ENCODE measurements around the gene DHDH.
"Not testable (repeated sequence)": the region's sequence is repeated elsewhere in the genome, so short reads cannot be mapped to it uniquely, and the experiment has no call there.

Gene DHDH

DNA sequence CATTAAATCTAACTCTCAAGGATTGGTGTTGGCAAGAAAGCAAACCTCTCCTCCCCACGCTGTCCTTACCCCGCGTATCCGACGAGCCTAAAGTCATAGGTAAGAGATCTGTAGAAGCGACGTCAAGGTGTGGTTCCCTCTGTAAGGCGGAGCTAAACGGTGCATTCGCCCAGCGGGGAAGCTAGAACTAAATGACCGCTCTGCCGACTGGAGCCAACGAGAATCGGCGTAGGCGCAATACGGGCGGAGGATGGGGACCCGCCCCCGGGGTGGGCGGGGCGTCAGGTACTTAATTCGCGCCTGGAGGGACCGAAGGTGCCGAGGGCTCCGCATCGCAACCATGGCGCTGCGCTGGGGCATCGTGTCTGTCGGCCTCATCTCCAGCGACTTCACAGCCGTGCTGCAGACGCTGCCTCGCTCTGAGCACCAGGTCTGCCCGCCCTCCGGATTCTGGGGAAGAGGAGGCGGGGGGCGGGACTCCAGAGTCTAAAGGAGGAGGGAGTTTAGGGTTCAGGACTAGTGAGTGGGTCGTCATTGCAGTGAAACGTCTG, at the start of gene DHDH:
Gene DHDH, plus strand, starts transcription at position 318 of the 551 bp plus-strand sequence. Its CDS starts 23 bp downstream, at position 341.
- peak; percentile 69 for DNase-seq

DNA sequence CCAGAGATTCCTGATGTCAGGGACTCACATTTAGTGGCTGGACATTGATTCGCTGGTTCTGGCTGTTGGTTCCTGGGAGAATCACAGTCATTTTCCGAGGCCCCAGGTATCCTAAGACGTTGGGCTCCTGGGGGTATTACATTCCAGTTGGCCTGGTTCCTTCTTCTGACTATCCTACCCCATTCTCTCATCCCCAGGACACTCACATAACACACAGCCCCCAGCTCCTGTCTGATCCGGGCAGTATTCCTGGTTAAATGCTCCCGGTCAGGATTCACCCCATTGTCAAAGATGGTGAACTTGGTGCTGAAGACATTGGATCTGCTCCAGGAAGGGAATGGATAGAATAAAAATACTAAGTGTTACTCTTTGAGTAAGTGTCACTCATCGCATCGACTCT, 49.8 kb upstream of the DHDH start:
- DNase-seq = no peak

DNA sequence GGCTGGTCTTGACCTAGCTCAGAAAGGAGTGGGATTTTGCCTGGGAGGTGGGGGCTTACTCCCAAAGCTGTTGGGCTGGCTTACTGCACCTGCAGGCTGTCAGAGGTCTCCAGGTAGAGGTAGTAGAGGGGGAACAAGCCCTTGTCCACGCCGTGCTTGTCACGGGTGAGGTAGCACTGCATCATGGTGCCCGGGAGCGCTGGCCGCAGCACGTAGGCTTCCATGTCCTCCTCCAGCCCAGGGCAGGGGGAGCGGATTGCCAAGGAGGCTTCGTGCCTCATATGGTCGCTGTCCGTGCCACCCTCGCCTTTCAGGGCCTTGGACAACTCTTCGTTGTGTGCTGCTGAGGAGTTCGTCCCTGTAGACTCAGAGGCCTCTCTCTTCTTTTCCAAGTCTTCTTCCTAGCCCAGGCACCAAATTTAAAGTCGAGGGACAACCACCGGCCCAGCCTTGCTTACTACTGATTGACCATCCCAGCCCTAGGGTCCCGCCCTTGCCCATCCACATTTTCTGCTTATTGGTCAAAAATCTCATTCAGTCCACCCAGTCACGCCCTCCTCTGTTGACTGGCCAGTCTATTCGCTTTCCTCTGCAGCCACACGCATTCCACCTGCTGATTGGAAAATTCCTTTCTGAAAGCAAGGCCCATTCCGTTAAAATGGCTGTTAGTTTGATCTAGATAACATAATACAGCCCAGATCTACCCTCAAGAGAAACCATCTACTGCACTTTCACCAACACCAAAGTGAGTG, 45.5 kb upstream of the DHDH start:
- DNase-seq = no peak

DNA sequence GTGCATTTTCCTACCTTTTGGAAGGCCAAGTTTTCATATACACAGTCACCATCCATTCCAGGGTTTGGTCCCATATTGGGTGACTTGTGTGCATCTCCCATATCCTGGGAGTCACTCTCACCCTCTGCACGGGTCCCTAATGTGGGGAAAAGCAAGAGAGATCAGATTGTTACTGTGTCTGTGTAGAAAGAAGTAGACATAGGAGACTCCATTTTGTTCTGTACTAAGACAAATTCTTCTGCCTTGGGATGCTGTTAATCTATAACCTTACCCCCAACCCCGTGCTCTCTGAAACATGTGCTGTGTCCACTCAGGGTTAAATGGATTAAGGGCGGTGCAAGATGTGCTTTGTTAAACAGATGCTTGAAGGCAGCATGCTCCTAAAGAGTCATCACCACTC, 44.0 kb upstream of the DHDH start:
- DNase-seq = not testable (repeated sequence)

DNA sequence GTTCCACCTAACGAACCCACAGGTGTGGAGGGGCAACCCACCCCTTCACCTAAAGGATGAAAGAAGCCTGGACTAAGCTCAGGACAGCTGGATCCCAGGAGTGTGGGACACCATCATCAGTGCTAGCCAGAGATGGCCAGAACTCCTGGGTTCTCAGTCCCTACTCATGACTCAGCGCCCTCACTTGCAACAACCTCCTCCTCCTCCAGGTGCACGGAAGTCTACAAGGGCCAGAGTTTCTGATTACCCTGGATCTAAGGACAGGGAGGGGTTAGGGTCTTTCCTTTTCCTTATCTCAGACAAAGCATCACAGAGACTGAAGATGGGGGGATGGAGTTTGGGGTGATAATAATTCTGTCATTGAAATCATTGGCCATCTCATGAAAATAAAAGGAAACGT, 42.9 kb upstream of the DHDH start:
- no peak for DNase-seq

DNA sequence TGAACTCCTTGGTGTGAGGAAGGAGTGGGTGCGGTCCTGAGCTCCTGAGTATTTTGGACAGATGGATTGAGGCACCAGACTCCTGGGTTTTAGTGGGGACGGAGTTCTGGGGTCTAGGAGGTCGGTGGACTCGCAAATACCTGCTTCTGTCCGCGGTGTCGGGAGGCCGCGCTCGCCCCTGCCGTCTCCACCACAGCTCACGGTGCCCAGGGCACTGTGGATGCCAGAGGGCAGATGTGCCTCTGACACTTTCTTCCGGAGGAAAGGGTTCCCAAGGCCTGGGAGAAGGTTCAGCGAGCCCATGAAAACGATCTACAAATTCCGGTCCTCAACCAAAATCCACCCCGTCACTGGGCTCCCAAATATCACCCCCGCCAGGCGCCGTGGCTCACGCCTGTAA, 38.3 kb upstream of the DHDH start:
- DNase-seq = no peak

DNA sequence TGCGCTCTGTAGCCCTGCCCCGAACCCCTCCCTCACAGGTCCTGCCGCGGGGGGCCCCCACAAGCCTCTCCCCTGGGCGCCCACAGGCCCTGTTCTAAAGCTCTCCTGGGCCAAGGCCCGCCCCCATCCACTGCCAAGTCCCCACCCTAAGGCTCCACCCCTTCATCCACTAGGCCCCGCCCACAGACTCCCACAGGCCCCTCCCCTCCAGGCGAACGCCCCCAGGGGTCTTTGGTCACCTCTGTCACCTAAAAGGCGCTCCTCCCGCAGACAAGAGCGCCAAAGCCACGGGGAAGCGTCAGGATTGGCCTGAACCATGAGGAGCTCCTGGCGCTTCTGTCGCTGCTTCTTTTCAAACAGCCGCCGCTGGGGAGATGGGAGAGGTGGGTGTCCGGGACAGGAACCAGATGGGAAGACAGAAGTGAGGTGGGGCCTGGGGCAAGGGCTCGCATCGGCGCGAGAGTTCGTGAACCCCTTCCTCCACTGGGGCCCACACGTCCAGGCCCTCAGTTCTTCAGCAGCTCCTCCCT, 37.2 kb upstream of the DHDH start:
- DNase-seq = no peak

DNA sequence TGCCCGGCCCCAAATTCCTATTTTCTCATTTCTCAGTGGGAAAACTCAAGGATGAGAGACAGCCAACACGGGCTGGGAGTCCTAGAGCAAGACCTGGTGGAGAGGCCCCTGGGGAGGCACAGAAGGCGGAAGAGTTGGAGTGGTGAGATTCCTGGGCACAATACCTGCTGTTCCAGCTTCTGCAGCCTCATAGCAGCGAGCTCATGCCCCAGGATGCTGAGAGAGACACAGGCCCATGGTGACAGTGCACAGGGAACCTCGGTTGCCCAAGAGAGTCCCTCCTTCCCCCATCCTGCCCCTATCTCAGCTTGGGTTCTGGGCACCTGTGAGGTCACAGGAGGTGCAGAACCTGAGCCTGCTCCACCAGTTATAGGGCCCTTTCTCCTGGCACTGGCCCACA, 36.3 kb upstream of the DHDH start:
- no peak for DNase-seq

DNA sequence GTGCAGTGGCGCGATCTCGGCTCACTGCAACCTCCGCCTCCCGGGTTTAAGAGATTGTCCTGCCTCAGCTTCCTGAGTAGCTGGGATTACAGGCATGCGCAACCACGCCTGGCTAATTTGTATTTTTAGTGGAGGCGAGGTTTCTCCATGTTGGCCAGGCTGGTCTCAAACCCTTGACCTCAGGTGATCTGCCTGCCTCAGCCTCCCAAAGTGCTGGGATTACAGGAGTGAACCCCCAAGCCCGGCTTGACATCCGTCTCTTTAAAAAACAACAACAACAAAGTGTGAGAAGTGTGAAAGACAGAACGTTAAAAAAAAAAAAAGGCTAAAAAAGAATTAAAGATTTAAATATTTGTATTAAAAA, 34.1 kb upstream of the DHDH start:
- not testable (repeated sequence) for DNase-seq

DNA sequence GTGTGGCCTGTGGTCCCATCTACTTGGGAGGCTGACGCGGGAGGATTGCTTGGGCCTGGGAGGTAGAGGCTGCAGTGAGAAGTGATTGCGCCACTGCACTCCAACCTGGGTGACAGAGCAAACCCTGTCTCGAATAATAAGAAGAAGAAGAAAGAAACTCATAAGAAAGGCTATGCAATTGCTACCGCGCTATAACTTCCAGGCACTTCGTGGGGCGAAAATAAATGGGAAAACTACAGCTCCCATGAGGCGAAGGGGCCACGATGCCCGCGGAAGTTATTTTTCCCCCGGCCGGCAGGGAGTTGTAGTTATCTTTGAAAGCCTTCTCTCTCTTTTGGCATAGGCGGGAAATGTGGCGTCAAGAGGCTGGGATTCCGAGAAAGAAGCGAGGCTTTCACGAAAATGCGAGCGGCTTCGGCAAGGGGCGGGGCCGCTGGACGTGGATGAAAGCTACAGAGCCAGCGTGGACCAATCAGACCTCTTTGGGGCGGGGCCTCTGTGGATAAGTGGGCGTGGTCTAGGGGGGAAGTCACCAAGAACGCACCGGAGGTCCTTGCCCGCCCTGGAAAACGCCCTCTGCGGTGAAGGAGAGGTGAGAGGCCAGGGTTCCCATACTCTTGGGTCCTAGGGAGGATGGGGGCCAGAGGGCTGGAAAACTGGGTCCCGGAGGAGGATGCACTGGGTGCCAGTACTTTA, 33.6 kb upstream of the DHDH start, which contains the start of gene NUCB1:
Gene NUCB1, plus strand, starts transcription at position 532 of the 696 bp plus-strand sequence. CDS start 485 bp downstream, outside the sequence.
- peak; percentile 100 for DNase-seq

DNA sequence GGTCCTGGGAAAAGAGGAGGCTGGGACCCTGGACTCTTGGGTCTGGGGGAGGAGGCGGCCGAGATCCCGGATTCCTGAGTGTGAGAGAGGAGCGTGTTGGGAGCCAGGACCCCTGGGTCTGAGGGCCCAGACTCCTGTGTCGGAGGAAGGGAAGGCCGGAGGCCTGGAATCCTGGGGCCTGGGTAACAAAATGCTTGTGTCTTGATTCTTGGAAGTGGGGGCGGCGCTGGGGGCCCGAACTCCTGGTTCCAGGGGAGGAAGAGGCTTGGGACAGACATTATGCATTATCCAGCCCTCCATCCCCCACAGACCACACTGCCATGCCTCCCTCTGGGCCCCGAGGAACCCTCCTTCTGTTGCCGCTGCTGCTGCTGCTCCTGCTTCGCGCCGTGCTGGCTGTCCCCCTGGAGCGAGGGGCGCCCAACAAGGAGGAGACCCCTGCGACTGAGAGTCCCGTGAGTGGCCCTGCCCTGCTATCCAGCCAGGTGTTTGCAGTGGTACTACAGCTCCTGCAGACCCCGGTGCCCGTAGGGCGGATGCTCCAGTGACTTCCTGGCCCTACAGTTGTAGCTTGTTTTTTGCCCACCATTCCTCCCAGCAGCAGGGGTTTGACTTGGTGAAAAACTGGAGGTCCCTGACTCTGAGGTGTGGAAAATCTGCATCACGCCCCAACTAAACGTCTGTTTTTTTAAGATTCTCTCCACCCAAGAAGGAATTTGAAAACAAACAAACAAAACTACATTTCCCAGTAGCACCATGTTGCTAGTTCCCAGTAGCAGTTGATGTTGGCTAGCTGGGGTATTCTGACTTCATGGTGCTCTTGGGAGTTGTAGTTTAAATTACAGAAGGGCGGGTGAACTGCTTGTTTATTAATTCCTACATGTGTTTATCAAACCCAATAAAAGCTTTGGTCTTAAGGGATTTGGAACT, 32.8 kb upstream of the DHDH start:
- DNase-seq = no peak

DNA sequence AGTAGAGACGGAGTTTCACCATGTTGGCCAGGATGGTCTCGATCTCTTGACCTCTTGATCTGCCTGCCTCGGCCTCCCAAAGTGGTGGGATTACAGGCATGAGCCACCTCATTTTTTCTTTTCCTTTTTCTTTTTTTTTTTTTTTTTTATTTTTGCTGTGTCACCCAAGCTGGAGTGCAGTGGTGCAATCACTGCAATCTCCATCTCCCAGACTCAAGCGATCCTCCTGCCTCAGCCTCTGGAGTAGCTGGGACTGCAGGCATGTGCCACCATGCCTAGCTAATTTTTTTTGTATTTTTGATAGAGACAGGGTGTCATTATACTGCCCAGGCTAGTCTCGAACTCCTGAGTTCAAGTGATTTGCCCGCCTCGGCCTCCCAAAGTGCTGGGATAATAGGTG, 31.2 kb upstream of the DHDH start:
- DNase-seq = not testable (repeated sequence)

DNA sequence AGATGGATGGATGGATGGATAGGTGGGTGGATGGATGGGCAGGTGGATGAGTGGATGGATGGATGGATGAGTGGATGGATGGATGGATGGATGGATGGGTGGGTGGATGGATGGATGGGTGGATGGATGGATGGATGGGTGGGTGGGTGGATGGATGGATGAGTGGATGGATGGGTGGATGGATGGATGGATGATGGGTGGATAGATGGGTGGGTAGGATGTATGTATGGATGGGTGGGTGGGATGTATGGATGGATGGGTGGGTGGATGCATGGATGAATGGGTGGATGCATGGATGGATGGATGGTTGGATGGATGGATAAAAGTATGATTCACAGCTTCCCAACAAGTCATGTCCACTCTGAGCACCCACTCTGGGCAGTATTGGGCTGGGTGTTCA, 29.7 kb upstream of the DHDH start:
- not testable (repeated sequence) for DNase-seq

DNA sequence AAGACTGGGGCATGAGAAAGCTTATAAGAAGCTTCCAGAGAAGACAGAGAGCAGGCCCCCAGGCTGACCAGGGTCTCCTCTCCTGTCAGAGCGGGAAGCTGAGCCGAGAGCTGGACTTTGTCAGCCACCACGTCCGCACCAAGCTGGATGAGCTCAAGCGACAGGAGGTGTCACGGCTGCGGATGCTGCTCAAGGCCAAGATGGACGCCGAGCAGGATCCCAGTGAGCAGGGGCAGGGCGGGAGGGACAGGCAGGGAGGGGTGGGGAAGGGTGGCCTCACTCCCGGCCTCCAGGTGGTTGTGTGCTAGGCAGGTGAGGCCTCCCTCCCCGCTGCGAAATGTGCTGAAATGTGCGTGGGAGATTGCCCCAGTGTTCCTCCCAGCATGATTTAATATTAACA, 27.8 kb upstream of the DHDH start:
- no peak for DNase-seq

DNA sequence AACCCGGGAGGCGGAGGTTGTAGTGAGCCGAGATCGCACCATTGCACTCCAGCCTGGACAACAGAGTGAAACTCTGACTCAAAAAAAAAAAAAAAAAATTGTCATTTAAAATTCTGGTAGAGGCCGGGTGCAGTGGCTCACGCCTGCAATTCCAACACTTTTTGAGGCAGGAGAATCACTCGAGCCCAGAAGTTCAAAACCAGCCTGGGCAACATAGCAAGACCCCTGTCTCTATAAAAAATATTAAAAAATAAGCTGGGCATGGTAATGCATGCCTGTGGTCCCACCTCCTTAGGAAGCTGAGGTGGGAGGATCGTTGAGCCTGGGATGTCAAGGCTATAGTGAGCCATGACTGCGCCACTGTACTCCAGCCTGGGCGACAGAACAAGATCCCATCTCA, 27.2 kb upstream of the DHDH start:
- no peak for DNase-seq

DNA sequence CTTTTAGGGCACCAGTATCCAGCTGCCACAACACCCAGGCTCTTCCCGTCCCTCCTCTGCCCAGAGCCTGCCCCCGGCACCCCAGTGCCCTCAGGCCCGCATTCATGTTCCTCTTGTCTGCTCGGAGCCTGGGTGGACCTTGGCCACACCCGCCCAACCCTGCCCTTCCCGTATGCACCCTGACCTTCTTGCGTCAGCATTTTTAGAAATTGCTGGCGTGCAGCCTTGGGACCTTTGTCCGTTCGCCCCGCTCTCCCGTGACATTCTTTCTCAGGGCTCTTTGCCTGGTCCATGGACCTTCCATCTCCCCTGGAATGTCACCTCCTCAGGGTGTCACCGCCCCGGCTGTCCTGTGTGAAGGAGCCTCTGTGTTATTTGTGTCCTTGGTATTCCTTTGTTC, 25.8 kb upstream of the DHDH start:
- DNase-seq = no peak

DNA sequence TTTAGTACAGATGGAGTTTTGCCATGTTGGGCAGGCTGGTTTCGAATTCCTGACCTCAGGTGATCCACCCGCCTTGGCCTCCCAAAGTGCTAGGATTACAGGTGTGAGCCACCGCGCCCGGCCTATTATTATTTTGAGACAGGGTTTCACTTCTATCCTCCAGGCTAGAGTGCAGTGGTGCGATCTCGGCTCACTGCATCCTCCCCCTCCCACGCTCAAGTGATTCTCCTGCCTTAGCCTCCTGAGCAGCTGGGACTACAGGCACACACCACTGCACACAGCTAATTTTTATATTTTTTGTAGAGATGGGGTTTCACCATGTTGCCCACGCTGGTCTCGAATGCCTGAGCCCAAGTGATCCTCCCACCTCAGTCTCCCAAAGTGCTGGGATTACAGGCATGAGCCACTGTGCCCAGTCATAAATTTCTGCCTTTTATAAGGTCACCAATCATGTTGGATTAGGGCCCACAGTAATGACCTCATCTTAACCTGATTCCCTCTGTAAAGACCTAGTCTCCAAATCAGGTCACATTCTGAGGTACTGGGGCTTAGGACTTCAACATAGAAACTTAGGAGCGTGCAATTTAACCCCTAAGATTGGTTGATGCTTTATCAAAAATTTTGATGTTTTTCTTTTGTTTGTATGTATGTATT, 23.9 kb upstream of the DHDH start:
- not testable (repeated sequence) for DNase-seq

DNA sequence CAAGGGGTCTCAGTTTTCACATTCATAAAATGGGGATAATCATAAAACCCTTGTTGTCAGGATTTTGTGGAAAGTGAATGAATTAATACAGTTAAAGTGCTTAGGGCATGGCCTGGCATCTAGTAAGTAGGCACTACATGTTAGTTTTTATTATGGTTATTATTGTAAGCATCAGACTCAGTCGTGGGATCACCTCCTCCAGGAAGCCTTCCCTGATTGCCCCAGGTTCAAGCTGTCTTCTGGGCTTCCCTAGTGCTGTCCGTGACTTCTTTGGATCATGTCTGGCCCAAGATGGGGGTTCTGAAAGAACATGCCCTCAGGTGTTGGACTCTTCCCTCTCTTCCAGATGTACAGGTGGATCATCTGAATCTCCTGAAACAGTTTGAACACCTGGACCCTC, 22.7 kb upstream of the DHDH start:
- DNase-seq = no peak

DNA sequence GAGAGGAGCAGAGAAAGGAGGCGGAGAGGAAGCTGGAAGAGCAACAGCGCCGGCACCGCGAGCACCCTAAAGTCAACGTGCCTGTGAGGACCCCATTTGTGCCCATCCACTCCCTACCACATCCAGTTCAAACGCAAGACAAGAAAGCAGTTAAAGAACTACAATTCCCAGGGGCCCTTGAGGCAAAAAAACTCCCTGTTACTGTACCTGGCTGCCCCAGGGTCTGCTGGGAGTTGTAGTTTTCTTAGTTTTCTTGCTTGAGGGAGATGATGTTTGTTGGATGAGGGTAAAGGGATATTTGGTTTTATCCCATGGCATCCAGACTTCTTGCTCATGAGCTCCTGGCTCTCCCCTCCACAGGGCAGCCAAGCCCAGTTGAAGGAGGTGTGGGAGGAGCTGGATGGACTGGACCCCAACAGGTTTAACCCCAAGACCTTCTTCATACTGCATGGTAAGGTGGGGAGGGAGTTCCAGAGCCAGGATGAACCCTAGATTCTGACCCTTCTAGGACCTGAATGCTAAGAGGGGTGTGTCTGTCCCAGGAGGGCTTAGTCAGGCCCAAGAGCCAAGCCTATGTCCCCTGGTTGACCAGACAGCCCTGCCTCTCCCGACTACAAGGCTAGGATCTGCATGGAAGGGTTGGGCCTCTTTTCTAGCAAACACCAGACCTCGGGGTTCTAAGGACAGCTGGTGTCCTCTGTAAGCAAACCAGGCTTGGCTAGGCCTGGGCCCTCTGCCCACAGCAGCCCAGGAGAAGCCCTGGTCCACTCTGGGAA, 20.2 kb upstream of the DHDH start:
- DNase-seq = no peak

DNA sequence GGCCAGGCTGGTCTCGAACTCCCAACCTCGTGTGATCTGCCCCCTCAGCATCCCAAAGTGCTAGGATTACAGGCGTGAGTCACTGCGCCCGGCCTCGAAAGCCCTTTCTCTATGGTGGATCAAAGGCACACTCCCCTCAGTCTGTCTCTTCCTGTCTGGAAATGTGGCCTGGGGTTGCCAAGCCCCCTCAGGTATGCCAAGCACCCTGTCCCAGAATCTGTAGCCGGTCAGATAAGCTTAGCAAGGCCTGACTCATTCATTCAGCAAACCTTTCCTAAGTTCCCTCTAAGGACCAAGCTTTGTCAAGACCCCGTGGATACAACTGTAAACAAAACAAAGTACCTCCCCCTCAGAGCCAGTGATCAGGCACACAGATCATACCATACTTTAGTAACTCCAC, 19.3 kb upstream of the DHDH start:
- no peak for DNase-seq

DNA sequence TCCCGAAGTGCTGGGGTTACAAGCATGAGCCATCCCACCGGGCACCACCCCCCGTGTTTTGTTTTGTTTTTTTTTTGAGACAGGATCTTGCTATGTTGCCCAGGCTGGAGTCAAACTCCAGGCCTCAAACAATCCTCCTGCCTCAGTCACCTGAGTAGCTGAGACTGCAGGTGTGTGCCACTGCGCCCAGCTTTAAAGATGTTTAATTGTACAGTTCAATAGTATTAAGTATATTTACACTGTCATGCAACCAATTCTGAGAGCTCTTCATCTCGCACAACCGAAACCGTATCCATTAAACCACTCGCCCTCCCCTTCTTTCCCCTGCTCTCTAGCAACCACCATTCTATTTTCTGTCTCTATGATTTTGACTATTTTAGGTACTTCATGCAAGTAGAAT, 17.7 kb upstream of the DHDH start:
- DNase-seq = no peak

All from right forelimb (tissue), 1 donor.